Ascending aorta (tissue), 2 donors: ENCODE measurements around the gene STIM1. TPM values are rescaled to one million over a fixed set of nuclear protein-coding genes. Genes with fewer than 3 reads are reported as not detected.

Experiments used
- DNase-seq, 2 donors: peaks; one replicate each; pipeline ENCODE4 v3.0.0-alpha.2; 2019; ENCODE audit warnings: low spot score in 2 of 2
- H3K27ac ChIP-seq, 2 donors: fragments of 200-600 bp; sonication (generic); one replicate each; pipeline ENCODE4 v1.5.1; 2016 to 2017; ENCODE audit warnings: mild to moderate bottlenecking in 1 of 2
- H3K27me3 ChIP-seq: fragments of 200-600 bp; sonication (generic); one replicate; pipeline ENCODE4 v1.5.1; 2017
- H3K36me3 ChIP-seq, 2 donors: fragments of 200-600 bp; sonication (generic); one replicate each; pipeline ENCODE4 v1.5.1; 2016
- H3K4me1 ChIP-seq, 2 donors: fragments of 200-600 bp; sonication (generic); one replicate each; pipeline ENCODE4 v1.5.1; 2016 to 2017; ENCODE audit warnings: mild to moderate bottlenecking in 1 of 2
- H3K4me3 ChIP-seq, 2 donors: fragments of 200-600 bp; sonication (generic); one replicate each; pipeline ENCODE4 v1.5.1; 2016 to 2017; ENCODE audit warnings: mild to moderate bottlenecking in 1 of 2
- H3K9me3 ChIP-seq, 2 donors: fragments of 200-600 bp; sonication (generic); one replicate each; pipeline ENCODE4 v1.5.1; 2016
- intact Hi-C: fragments of 100-400 bp; cut with DNase I; formaldehyde crosslinking; loops from one replicate; pipeline ENCODE4 v1.15.1; 2023
- total RNA-seq: library from RNA; depleted of rRNA; stranded (reverse); fragments of >200 nt; gene quantifications from one replicate; pipeline ENCODE4 v1.1.0, GENCODE V29; 2016
- TF ChIP-seq, protein P1 (sequence below), 3 experiments: fragments of 200-600 bp in 2 of 3; fragments of 450-650 bp in 1 of 3; sonication (generic) in 2 of 3; IDR thresholded peaks; one replicate each; pipeline ENCODE4 v1.5.1; 2016 to 2019; ENCODE audit warnings: antibody characterized with exemption in 3 of 3, mild to moderate bottlenecking in 1 of 3, moderate library complexity in 1 of 3

The STIM1 gene
- total RNA-seq, 1 donor from 2014 or later, result 48.1 TPM

GRCh38 chr11:3905080-3905953 lies 49.9 kb downstream of the STIM1 start:
- H3K9me3 ChIP-seq, result no peaks in the 10 kb centered on the region
- intact Hi-C loops, result no loop called here
- DNase-seq, result no peak
- H3K27ac ChIP-seq, result no peak overlapping the region
- no peaks in the 10 kb centered on the region for H3K27me3 ChIP-seq
- TF ChIP-seq, protein P1, sequence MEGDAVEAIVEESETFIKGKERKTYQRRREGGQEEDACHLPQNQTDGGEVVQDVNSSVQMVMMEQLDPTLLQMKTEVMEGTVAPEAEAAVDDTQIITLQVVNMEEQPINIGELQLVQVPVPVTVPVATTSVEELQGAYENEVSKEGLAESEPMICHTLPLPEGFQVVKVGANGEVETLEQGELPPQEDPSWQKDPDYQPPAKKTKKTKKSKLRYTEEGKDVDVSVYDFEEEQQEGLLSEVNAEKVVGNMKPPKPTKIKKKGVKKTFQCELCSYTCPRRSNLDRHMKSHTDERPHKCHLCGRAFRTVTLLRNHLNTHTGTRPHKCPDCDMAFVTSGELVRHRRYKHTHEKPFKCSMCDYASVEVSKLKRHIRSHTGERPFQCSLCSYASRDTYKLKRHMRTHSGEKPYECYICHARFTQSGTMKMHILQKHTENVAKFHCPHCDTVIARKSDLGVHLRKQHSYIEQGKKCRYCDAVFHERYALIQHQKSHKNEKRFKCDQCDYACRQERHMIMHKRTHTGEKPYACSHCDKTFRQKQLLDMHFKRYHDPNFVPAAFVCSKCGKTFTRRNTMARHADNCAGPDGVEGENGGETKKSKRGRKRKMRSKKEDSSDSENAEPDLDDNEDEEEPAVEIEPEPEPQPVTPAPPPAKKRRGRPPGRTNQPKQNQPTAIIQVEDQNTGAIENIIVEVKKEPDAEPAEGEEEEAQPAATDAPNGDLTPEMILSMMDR (IDR thresholded peaks at IDR 0.05), result no peak
- H3K4me3 ChIP-seq, result no peak overlapping the region
- peaks cover 0 to 20% of the 10 kb centered on the region in 2 donors for H3K4me1 ChIP-seq
- H3K36me3 ChIP-seq, result no peaks in the 10 kb centered on the region

DNA sequence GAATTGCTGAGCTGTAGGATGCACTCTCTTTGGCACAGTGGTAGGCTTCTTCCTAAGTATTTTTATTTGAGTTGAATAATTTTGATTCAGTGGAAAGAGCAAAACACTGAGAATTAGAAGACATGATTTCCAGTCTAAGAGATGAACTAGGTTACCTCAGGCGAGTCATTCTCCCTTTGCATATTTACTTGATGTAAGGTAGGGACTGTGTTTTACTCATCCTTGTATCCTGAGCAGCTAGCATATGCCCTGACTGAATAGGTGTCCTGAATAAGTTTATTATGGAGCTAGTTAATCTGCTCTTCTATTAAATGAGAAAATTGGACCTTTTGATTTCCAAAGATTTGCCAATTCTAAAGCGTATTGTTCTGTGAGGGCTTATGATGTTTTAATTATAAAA lies 50.7 kb downstream of the STIM1 start:
- H3K27ac ChIP-seq, result no peak overlapping the region
- H3K4me3 ChIP-seq, result no peak overlapping the region
- H3K36me3 ChIP-seq, result no peaks in the 10 kb centered on the region
- H3K4me1 ChIP-seq, result peaks cover 0 to 20% of the 10 kb centered on the region in 2 donors
- no peaks in the 10 kb centered on the region for H3K27me3 ChIP-seq
- H3K9me3 ChIP-seq, result no peaks in the 10 kb centered on the region
- intact Hi-C loops, result no loop called here
- TF ChIP-seq, protein P1 (IDR thresholded peaks at IDR 0.05), result no peak
- DNase-seq, result no peak

- Histone ChIP-seq H3K27ac (no peak overlapping the region), H3K4me3 (no peak overlapping the region), H3K4me1 (peaks cover 0 to 15% of the 10 kb centered on the region in 2 donors), H3K9me3 (no peaks in the 10 kb centered on the region), H3K36me3 (no peaks in the 10 kb centered on the region), H3K27me3 (no peaks in the 10 kb centered on the region)
- intact Hi-C loops, result no loop called here
- TF ChIP-seq, protein P1 (IDR thresholded peaks at IDR 0.05), result no peak
- no peak for DNase-seq
Measured at GRCh38 chr11:3907590-3907989, 52.1 kb downstream of the STIM1 start.

DNA sequence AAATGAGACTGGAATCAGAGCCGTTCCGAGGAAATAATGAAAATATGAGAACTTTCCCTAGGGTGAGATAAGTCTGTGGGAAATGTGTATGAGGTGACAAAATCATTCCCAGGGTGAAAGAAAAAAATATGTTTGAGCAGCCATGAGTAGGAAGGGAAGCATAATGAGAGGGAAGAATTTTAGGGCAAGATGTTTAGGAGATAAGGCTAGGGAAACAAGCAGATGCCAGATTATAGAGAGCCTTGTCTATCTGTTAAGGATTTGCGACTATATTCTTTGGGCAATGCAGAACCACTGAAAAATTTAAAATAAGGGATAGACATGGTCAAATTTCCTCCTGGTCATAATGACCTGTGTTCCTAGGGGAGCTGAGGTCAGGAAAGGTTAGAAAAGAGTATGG lies 54.4 kb downstream of the STIM1 start:
- no peaks in the 10 kb centered on the region for H3K9me3 ChIP-seq
- no peaks in the 10 kb centered on the region for H3K36me3 ChIP-seq
- DNase-seq, result no peak
- H3K4me3 ChIP-seq, result no peak overlapping the region
- intact Hi-C loops, result no loop called here
- TF ChIP-seq, protein P1 (IDR thresholded peaks at IDR 0.05), result no peak
- H3K27me3 ChIP-seq, result no peaks in the 10 kb centered on the region
- H3K4me1 ChIP-seq, result peaks cover 0 to 7% of the 10 kb centered on the region in 2 donors
- no peak overlapping the region for H3K27ac ChIP-seq

- no peaks in the 10 kb centered on the region for H3K36me3 ChIP-seq
- no peak for DNase-seq
- intact Hi-C loops, result no loop called here
- TF ChIP-seq, protein P1 (IDR thresholded peaks at IDR 0.05), result no peak
- H3K27me3 ChIP-seq, result no peaks in the 10 kb centered on the region
- no peak overlapping the region for H3K27ac ChIP-seq
- H3K4me1 ChIP-seq, result no peaks in the 10 kb centered on the region
- no peaks in the 10 kb centered on the region for H3K9me3 ChIP-seq
- H3K4me3 ChIP-seq, result no peak overlapping the region
Measured at GRCh38 chr11:3911908-3912505, 56.5 kb downstream of the STIM1 start.
